ENCODE results near the gene PTPRN2.
"Not testable (repeated sequence)": the region's sequence is repeated elsewhere in the genome, so short reads cannot be mapped to it uniquely, and the experiment has no call there.

The PTPRN2 gene

DNA sequence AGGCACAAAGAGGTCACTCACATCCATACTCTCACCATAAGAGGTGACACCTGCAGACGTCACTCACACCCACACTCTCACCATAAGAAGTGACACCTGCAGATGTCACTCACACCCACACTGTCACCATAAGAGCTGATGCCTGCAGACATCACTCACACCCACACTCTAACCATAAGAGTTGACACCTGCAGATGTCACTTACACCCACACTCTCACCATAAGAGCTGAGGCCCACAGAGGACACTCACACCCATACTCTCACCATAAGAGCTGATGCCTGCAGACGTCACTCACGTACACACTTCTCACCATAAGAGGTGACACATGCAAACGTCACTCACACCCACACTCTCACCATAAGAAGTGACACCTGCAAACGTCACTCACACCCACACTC, 255.1 kb downstream of the PTPRN2 start:
- FAIRE-seq = not testable (repeated sequence)

DNA sequence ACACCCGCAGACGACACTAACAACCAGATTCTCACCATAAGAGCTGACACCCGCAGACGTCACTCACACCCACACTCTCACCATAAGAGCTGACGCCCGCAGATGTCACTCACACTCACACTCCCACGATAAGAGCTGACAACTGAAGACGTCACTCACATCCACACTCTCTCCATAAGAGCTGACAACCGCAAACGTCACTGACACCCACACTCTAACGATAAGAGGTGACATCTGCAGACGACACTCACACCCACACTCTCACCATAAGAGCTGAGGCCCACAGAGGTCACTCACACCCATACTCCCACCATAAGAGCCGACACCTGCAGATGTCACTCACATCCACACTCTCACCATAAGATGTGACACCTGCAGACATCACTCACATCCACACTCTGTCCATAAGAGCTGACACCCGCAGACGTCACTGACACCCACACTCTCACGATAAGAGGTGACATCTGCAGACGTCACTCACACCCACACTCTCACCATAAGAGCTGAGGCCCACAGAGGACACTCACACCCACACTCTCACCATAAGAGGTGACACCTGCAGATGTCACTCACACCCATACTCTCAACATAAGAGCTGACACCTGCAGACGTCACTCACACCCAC, 255.7 kb downstream of the PTPRN2 start:
- not testable (repeated sequence) for FAIRE-seq

DNA sequence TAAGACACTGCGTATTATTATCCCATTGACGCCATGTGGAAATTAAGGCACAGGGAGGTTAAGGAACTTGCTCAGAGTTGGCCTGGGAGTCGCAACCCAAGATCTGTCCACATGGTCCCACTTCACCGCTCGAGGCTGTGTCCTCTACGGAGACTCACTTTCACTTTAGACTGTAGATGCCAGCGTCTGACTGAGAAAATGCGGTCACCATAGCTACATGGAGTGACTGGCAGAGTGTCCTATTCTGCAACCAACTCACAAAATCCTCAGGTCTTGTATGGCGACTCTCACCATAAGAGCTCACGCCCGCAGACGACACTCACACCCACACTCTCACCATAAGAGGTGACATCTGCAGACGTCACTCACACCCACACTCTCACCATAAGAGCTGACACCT, 257.9 kb downstream of the PTPRN2 start:
- no peak for FAIRE-seq

DNA sequence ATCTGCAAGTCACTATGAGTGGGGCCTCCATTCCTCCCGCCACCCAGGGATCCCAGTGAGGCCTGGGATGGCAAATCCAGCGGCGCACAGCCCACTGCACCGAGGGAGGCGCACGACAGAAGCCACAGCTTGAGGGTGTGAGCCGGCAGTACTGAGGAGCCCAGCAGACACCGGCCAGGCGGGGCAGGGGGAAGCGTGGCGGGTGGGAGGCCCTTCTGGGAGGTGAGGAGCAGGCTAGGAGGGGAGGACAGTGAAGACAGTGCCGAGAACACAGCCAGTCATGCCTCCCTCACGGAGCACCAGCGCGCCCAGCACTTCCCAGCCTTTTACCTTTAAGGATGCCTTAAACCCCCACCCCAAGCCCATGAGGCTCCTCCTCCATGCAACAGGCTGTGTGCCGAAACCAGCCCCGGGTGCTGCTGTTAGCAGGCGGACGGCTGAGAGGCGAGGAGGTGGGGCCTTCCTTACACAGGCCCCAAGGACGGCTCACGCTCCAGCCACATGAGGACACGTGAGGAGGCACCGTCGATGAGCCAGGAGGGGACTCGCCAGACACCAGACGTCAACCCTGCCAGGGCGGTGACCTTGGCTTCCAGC, 258.5 kb downstream of the PTPRN2 start:
- no peak for FAIRE-seq

DNA sequence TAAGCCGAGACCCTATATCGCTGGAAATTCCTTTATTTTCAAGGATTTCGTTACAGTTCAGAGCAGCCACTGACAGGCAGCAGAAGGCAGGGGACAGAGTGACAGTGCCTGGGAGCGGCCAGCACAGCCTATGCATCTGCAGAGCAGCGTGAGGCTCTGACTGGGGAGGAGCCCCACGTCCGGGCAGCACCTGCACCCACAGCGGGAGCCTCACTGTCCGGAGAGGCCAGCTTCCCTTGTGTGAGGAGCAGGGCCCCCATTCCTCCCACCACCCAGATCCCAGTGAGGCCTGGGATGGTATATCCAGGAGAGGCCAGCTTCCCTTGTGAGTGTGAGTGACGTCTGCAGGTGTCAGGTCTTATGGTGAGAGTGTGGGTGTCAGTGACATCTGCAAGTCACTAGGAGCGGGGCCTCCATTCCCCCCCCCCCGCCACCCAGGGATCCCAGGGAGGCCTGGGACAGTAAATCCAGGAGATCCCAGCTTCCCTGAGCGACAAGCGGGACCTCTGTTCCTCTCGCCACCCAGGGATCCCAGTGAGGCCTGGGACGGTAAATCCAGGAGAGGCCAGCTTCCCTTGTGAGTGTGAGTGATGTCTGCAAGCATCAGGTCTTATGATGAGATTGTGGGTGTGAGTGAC, 259.1 kb downstream of the PTPRN2 start:
- FAIRE-seq = no peak

DNA sequence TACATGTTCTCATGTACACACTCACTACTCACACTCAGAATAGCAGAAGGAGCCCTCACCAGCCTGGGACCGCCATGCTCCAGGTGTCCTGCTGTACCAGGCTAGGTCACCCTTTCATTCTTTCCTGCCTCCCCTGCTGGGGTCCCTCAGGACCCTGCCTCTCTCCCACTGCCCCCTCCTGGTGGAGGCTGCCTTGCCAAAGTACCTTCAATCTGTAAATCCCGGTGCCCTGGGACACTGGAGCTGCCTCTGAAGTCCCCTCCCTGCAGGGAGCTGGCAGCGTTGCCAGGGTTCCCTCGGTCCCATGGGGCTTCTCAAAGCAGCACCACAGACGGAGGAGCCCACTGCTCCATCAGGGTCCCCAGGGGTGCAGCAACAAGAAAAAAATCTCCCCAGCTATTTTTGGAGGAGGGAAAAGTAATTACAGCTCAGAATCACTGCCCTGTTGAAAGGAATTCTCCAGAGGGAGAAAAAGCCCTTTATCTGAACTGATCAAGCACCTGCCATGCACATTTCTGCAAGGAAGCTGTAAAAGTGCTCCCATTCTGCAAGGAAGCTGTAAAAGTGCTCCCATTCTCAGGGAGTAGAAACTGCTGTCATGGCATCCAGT, 259.9 kb downstream of the PTPRN2 start:
- FAIRE-seq = no peak

DNA sequence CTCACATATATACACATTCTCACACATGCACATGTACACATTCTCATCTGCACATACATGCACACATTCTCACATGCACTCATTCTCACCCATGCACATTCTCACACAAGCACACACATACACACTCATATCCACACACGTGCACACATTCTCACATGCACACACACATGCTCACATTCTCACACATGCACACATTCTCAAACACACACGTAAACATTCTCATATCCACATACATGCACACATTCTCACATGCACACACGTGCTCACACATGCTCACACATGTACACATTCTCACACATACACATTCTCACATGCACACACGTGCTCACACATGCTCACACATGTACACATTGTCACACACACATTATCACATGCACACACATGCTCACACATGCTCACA, 260.6 kb downstream of the PTPRN2 start:
- no peak for FAIRE-seq

DNA sequence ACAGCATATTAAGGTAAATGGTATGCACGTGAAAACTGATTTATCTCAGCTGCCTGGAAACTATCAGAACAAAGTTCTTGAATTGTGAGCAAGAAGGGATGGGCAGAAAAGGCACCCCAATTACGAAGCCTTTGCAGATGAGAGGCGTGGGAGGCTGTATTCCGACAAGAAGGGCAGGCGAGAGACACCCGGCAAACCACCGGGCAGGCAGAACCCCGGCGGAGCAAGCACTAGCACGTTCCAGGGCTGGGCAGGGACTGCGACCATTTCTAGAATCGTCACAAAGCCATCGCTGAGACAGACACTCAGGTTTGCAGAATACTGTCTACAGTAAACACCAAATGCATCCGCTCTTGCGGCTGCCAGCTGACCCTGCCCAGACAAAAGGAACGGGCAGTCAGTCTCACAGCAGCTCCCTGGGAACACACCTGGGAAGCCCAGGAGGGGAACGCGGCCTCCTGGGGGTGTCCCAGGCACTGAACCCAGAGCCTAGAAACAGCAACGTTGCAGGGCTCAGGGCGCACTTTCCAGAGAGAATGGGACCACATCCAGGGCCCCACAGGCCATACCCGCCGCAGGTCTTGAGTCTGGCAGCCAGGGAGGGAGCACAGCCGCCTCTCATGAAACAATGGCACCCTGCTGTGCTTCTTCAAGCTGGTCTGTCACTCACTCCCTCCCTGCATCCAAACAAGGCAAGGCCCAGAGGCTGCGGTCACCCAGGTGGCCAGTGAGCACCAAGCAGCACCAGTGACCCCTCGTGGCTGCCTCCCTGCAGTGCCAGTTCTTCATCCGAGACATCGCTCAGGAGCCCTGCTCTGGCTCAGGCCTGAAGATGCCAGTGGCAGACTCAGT, 261.9 kb downstream of the PTPRN2 start:
- no peak for FAIRE-seq

DNA sequence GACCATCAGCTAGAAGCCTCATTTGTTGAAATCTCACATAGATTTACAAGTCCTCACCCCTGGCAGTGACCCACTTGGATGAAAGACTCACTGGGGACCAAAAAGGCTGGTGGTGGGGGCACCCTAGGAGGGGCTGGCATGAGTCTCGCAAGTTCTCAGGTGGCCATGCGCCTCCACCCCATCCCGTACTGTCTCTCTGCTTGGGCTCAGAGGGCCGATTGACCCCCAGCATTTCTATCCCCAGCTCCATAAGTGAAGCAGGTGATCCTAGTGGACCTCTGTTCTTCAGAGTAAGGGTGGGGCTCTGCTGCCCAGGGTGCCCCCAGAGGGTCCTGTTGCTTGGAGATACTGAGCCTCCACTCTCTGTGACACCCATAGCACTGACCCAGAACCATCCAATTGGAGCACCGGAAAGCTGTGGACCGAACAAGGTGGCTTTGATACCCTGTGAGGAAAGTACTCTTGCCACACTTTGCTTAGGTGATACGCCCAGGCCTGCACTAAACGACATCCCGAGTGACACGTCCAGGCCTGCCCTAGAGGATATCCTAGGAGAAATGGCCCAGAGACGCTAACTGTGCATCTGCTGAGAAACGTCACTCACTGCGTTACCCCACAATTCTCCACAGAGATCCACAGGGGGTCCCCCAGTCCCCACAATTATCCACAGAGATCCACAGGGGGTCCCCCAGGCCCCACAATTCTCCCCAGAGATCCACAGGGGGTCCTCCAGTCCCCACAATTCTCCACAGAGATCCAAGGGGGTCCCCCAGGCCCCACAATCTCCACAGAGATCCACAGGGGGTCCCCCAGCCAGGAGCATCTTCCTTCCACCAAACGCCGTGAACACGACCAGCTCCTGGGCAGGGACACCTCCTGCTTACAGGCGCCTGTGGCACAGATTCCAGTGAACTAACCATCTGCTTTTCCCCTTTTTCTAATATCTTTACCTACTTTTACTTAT, 262.9 kb downstream of the PTPRN2 start:
- FAIRE-seq = no peak

DNA sequence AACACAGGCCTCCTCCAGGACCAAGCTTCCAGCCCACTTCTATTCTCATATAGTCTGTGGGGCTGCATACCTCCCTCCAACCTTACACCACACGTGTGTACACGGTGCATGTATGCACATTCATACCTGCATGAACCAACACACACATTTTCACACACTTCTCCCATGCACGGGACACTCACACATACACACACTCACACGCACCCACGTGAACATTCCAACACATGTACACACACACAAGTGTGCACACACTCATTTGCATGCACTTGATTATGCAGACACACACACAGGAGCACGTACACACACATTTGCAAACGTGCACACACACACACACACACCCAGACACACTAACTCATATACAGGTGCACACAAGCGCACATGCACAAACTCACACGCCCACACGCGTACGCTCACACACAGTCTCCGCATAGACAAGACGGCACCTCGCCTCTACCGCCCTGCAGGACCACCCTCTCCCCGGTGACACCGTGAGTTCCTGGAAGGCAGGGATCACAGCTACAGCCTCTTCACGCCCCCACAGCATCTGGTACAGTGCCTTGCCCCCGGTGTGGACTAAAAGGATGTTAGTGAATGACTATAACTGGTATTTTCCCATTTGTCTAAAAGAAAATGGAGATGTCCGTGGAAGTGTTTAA, 263.8 kb downstream of the PTPRN2 start:
- FAIRE-seq = no peak

DNA sequence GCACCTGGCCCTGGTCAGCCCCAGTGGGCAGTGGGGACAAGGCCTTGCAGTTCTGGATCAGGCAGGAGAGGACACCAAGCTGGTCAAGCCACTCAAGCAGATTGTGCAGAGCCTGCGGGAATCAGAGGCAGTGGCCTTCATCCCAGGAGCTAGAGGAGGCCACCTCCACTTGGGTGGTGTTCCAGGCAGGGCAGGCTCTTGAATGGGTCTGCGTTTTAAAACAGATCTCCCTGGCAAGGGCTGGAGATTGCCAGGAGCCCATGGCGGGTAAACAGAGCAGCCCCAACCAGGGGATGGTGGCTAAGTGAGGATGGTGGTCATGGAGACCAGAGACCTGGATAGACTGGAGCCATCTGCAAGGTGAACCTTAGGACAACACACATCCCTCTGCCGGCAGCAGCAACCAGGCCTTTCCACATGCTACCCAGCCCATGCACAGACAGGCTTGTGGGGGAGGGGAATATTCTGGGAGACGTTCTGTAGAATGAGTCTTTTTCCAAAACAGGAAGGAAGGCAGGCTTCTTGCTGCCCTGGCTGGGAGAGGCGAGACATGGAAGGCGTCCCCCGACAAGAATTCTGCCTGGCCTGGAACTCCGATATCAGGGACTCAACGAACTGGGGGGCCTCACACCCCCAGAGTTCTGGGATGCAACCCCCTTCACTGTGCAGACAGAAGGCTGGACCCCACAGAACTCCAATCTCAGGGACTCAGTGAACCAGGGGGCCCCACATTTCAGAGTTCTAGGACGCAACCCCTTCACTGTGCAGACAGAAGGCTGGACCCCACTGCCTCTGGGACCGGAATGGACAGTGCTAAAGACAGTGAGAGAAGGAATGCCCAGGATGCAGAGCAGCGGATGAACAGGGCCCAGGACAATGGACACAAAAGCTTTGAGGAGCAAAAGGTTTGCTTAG, 264.8 kb downstream of the PTPRN2 start:
- FAIRE-seq = no peak

DNA sequence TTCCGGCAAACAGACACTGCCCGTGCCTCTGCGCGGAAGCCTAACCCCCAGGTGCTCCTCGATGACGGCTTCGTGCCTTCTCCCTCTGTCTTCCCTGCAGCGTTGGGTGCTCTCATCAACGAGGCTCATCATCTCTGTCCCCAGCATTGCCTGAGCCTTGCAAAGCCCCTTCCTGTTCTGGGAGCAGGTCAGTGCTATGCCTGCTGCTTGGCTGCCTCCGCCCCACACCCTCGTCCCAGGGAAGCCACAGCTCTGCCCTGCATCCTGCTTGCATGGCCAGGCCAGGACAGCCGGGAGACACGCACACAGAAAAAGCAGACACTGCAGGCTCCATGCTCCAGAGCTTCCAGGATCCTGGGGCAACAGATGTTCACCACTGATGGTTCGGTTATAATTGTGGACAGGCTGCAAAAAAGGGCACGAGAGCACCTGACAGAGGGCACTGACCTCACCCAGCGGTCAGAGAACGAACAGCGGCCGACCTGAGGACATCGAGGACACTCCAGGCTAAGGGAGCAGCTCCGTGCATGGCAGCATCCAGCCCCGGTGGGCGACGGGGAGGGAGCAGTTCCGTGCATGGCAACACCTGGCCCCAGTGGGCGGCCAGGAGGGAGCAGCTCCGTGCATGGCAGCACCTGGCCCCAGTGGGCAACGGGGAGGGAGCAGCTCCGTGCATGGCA, 265.5 kb downstream of the PTPRN2 start:
- no peak for FAIRE-seq

DNA sequence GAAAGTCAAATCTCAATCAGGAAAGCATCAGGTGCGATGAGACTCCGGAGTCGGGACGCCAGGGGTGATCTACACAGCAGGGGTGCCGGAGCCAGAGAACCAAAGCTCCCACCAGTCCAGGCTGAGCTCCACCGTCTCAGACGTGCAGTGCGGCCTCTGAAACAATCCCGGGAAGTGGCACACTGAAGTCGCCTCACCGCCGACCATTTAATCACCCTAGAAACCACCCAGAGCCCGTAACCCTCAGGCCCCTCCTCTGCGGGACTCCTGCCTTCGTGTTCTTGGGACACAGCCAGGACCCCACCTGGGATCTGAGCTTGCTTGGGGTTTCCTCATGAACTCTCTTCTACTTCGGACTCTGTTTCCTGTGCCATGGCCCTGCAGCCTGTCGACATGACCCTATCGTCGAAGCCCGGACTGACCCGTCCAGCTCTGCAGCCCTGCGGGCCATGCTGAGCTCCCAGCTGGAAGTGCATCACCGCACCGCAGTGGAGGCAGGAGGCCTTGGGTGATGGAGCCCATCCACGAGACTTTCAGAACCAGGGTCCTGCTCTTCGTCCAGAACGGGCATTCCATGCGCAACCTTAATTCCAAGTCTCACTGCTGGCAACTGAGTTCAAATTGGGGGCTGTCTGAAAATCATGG, 266.4 kb downstream of the PTPRN2 start:
- no peak for FAIRE-seq

DNA sequence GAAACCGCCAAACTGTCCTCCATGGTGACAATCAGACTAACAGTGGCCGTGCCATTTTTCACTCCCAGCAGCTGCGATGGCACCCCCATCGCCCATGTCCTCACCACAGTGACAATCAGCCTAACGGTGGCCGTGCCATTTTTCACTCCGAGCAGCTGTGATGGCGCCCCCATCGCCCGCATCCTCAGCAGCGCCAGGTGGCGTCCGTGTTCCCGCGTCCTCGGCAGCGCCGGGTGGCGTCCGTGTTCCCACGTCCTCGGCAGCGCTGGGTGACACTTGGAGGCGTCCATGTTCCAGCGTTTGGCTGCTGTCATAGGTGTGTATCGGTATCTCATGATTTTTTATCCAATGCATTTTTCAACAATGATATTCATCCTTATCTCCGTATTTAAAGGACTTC, 267.3 kb downstream of the PTPRN2 start:
- FAIRE-seq = no peak

DNA sequence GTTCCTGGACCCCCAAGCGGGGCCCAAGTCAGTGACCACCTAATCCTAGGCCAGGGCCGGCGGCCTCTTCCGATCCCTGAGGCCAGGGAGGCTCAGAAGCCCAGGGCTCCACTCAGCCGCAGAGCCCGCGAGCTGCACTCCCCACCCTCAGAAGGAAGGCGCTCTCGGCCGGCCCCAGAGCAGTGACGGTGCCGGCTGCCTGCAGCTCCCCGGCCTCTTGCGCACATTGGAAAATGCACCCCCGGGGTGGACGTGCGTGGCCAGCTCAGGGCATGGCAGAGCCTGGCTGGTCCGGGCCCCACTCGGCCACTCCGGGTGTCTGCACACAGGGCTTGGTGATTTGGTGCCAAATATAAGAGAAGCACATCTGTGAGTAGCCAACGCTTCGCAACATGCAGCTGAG, 269.1 kb downstream of the PTPRN2 start:
- no peak for FAIRE-seq

DNA sequence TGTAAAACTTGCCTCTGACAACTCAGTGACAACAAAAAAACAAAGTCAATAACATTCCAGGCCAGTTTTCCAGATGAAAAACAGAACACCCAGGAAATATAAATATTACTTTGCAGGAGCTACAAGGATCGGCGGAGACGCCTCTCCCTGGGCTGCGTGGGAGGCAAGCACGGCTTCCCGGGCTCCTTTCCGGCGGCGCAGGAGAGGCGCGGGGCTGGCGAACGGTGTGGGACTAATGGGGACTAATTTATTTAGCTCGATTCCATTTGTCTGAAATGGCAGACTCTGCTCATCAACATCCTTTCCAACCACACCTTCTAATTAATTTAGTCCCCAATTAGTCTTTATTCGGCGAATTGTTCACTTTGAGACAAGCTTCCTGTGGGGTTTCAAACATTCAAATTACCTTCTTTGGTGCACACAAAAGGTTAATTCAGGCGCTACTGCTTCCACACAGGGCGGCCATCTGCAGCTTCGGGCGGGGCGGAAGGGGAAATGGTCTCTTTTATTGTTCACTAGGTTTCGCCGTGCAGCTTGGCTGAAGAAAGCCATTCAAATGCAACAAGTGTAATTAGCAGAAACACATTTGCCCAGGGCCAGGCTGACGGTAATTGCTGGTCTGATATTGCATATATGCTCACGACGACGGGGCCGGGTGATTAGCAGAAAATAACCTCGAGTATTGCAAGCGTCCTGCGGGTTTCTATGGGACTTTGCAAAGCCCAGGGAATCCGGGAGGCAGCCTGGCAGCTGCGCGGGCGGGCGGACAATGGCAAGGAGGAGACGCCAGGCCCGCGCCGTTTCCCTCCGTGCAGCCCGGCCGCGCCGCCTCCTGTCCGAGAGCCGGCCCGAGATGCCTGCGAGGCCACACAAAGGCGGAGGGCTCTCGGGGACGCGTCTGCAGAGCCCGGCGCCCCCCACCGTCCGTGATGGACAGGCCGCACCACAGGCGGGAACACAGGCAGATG, 270.1 kb downstream of the PTPRN2 start:
- FAIRE-seq = no peak

DNA sequence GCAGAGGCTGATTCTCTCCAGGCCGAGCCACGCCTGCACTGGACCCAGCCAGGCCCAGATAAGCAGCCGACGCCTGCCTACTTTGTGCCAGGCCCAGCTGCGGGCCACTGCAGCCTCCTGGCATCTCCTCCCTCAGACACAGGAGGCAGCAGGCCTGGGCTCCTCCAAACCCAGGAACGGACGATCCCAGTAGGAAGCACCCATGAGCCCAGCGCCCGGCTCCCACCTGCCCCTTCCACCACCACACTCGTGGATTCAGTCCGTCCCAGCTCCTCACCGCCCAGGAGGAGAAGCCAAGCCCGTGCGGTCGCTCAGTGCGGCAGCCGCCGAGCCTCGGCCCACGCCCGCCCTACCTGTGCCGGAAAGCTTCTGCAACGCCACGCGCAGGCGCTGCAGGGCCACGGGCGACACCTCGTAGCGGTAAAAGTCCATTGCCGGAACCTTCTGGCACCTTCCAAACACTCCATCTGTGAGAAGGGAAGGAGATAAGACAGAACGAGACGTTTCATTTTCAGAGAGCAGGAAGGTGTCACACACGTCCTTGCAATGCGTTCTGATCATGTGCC, 271.1 kb downstream of the PTPRN2 start:
- no peak for FAIRE-seq
